Gastrocnemius medialis (tissue), 4 donors: ENCODE data around the gene GFAP.

Experiments
- CTCF ChIP-seq, 5 experiments: fragments of 450-650 bp in 3 of 5; fragments of 200-600 bp in 2 of 5; sonication (generic) in 2 of 5; IDR thresholded peaks in 4 of 5; conservative IDR thresholded peaks in 1 of 5; 1 replicate in 4 of 5; 2 replicates in 1 of 5; pipeline ENCODE4 v1.5.1; 2016 to 2019; ENCODE audit warnings: antibody characterized with exemption in 5 of 5, mild to moderate bottlenecking in 3 of 5, moderate library complexity in 3 of 5
- POLR2A ChIP-seq, 2 donors: fragments of 450-650 bp; IDR thresholded peaks; one replicate each; pipeline ENCODE4 v1.6.1; 2017; ENCODE audit warnings: antibody characterized with exemption in 2 of 2, mild to moderate bottlenecking in 2 of 2, moderate library complexity in 2 of 2

- TF ChIP-seq CTCF (IDR thresholded peaks at IDR 0.05 in 4 of 5, conservative IDR thresholded peaks at IDR 0.05 in 1 of 5) (no peak), POLR2A (IDR thresholded peaks at IDR 0.05) (no peak)
Observed at GRCh38 chr17:44948315-44948795, 33.1 kb upstream of the GFAP start.
